GM23338 (cell line): Measurements from ENCODE around the gene SYT7. TPM values are rescaled to one million over a fixed set of nuclear protein-coding genes. Genes with fewer than 3 reads are reported as not detected.

Experiments used
- ATAC-seq: fragments of 200-7000 bp; cut with Tn5 transposase; 3 replicates; pipeline ENCODE4 v1.9.1; 2020
- DNase-seq: peaks from one replicate; pipeline ENCODE4 v3.0.0-alpha.2; 2015; ENCODE audit warnings: low spot score
- H2AFZ ChIP-seq: fragments of 200-600 bp; sonication (generic); 2 replicates; pipeline ENCODE4 v1.8.0; 2016; ENCODE audit warnings: antibody characterized with exemption, mild to moderate bottlenecking, moderate library complexity
- H3F3A ChIP-seq: fragments of 200-600 bp; sonication (generic); replicated peaks from 2 replicates; pipeline ENCODE4 v1.8.0; 2017; ENCODE audit warnings: antibody characterized with exemption, mixed run types, low read depth
- H3K27ac ChIP-seq: fragments of 200-600 bp; sonication (generic); 2 replicates; pipeline ENCODE4 v1.6.1; 2016; ENCODE audit warnings: low read depth
- H3K27me3 ChIP-seq: fragments of 200-600 bp; sonication (generic); 2 replicates; pipeline ENCODE4 v1.8.0; 2016; ENCODE audit warnings: mild to moderate bottlenecking, mixed run types, moderate library complexity; ENCODE audit not compliant: insufficient read depth
- H3K36me3 ChIP-seq: fragments of 200-600 bp; sonication (generic); 2 replicates; pipeline ENCODE4 v1.8.0; 2016; ENCODE audit warnings: mild to moderate bottlenecking; ENCODE audit not compliant: insufficient read depth
- H3K4me1 ChIP-seq: fragments of 200-600 bp; sonication (generic); 2 replicates; pipeline ENCODE4 v1.8.0; 2016; ENCODE audit warnings: mild to moderate bottlenecking, moderate library complexity; ENCODE audit not compliant: insufficient read depth
- H3K4me2 ChIP-seq: fragments of 200-600 bp; sonication (generic); 2 replicates; pipeline ENCODE4 v1.7.1; 2017; ENCODE audit warnings: mixed run types
- H3K4me3 ChIP-seq: fragments of 200-600 bp; sonication (generic); 2 replicates; pipeline ENCODE4 v1.6.1; 2016; ENCODE audit warnings: mixed run types
- H3K79me2 ChIP-seq: fragments of 200-600 bp; sonication (generic); replicated peaks from 2 replicates; pipeline ENCODE4 v1.8.0; 2017; ENCODE audit warnings: mild to moderate bottlenecking; ENCODE audit not compliant: insufficient read depth
- H3K9me2 ChIP-seq: fragments of 200-600 bp; sonication (generic); 2 replicates; pipeline ENCODE4 v1.8.0; 2017; ENCODE audit not compliant: insufficient read depth
- H4K20me1 ChIP-seq: fragments of 200-600 bp; sonication (generic); replicated peaks from 2 replicates; pipeline ENCODE4 v1.8.0; 2017; ENCODE audit warnings: mild to moderate bottlenecking; ENCODE audit not compliant: insufficient read depth
- H3K27ac Mint-ChIP-seq: 2 replicates; pipeline ENCODE4 v1.8.0; 2020; ENCODE audit warnings: inconsistent platforms, mild to moderate bottlenecking, moderate library complexity, mixed read lengths
- H3K27me3 Mint-ChIP-seq: 3 replicates; pipeline ENCODE4 v1.8.0; 2022; ENCODE audit warnings: low read depth, mild to moderate bottlenecking, moderate library complexity, mixed read lengths, inconsistent platforms; ENCODE audit not compliant: insufficient read depth, poor library complexity
- H3K36me3 Mint-ChIP-seq: 3 replicates; pipeline ENCODE4 v1.8.0; 2021; ENCODE audit warnings: low read depth, mild to moderate bottlenecking, inconsistent platforms, moderate library complexity, mixed read lengths
- H3K4me1 Mint-ChIP-seq: 3 replicates; pipeline ENCODE4 v1.8.0; 2020; ENCODE audit warnings: mild to moderate bottlenecking, inconsistent platforms, mixed read lengths
- H3K4me3 Mint-ChIP-seq: 3 replicates; pipeline ENCODE4 v1.8.0; 2021; ENCODE audit warnings: moderate library complexity, mild to moderate bottlenecking, inconsistent platforms, mixed read lengths
- H3K9me3 Mint-ChIP-seq: 3 replicates; pipeline ENCODE4 v1.8.0; 2020; ENCODE audit warnings: moderate library complexity, mild to moderate bottlenecking, inconsistent platforms, mixed read lengths
- EZH2phosphoT487 ChIP-seq: fragments of 200-600 bp; sonication (generic); IDR thresholded peaks from one replicate; pipeline ENCODE4 v1.8.1; 2018; ENCODE audit warnings: antibody characterized with exemption; ENCODE audit not compliant: unreplicated experiment
- NANOG ChIP-seq: IDR thresholded peaks from 2 replicates; pipeline ENCODE4 v1.6.1; 2016; ENCODE audit warnings: antibody characterized with exemption, borderline replicate concordance
- POLR2AphosphoS5 ChIP-seq: IDR thresholded peaks from 2 replicates; pipeline ENCODE4 v1.6.1; 2016; ENCODE audit warnings: antibody characterized with exemption, low read depth
- STAT1 ChIP-seq: IDR thresholded peaks from one replicate; pipeline ENCODE4 v1.6.1; 2016; ENCODE audit warnings: antibody characterized with exemption; ENCODE audit not compliant: unreplicated experiment
- ZNF114 ChIP-seq: fragments of 250-450 bp; sonication (Bioruptor Pico); IDR thresholded peaks from 2 replicates; pipeline ENCODE4 v1.5.0; 2020; ENCODE audit warnings: mild to moderate bottlenecking, moderate library complexity
- ZNF331 ChIP-seq: fragments of 250-450 bp; sonication (Bioruptor Pico); IDR thresholded peaks from 2 replicates; pipeline ENCODE4 v1.5.0; 2020; ENCODE audit warnings: low read depth, mild to moderate bottlenecking, moderate library complexity
- polyA plus RNA-seq: library from polyadenylated mRNA; unstranded; fragments of >200 nt; fragmentation: Nextera tagmentation; extraction: Ambion mirVana; gene quantifications from 2 replicates; pipeline ENCODE4 v1.2.1, GENCODE V29; 2016
- total RNA-seq: library from RNA; depleted of rRNA; stranded (reverse); fragments of >200 nt; shearing (Covaris generic); gene quantifications from 2 replicates; pipeline ENCODE4 v1.2.3, GENCODE V29; 2014
- TF ChIP-seq, protein P1 (sequence below): fragments of 250-450 bp; sonication (Bioruptor Pico); IDR thresholded peaks from 2 replicates; pipeline ENCODE4 v1.5.0; 2020; ENCODE audit warnings: mild to moderate bottlenecking, moderate library complexity
- TF ChIP-seq, protein P2 (sequence below): IDR thresholded peaks from one replicate; pipeline ENCODE4 v1.6.1; 2018; ENCODE audit warnings: antibody characterized with exemption; ENCODE audit not compliant: unreplicated experiment
- TF ChIP-seq, protein P3 (sequence below), 2 experiments: fragments of 200-600 bp in 1 of 2; sonication (generic) in 1 of 2; conservative IDR thresholded peaks; 2 replicates each; pipeline versions ENCODE4 v1.5.1 to v1.6.1; 2016 to 2017; ENCODE audit warnings: antibody characterized with exemption in 2 of 2, low read depth in 2 of 2, mild to moderate bottlenecking in 2 of 2, moderate library complexity in 1 of 2
- TF ChIP-seq, protein P4 (sequence below): IDR thresholded peaks from 2 replicates; pipeline ENCODE4 v1.6.1; 2016; ENCODE audit warnings: antibody characterized with exemption

Gene SYT7
- total and polyA plus RNA-seq, 2 experiments from 2014 or later = 1.6 to 10.3 TPM

DNA sequence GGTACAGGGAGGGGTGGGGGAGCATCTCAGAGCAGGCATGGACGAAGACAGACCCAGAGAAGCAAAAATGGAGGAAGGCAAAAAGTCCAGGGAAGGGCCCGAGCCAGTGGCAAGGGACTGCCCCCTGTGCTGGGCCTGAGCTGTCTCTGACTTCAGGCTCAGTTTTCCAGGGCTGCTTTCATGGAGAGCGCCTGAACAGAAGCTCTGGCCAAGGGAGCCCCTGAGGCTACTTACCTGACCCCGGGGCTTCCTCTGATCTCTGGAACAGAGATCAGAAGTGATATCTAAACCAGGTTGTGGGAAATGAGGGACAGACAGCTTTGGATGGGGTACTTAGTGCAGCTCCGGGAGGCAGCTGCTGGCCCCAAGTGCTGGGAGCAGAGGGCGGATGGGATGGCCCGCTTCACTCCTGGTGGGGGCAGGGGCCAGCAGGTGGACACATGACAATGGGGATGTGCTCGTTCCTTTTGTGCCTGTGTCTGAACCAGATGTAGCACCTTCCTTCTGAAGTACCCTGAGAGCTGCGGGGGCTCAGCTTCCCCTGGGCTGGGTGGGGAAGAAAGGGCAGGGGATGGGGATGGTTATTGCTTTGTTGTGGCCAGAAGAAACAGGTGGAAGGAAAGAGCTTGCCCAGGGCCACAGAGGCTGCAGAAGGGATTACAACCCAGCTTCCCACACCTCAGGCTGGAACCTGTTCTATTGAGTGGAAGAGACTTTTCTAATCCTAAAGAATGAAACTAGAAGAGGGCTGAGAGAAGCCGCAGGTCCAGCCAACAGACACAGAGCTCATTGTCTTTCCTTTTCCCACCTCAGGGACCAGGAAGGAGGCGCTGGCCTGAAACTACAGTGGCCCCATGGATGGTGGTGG, 66.6 kb downstream of the SYT7 start (continued):
- TF ChIP-seq STAT1 (no peak), ZNF114 (CRISPR knock-in tag) (no peak)

DNA sequence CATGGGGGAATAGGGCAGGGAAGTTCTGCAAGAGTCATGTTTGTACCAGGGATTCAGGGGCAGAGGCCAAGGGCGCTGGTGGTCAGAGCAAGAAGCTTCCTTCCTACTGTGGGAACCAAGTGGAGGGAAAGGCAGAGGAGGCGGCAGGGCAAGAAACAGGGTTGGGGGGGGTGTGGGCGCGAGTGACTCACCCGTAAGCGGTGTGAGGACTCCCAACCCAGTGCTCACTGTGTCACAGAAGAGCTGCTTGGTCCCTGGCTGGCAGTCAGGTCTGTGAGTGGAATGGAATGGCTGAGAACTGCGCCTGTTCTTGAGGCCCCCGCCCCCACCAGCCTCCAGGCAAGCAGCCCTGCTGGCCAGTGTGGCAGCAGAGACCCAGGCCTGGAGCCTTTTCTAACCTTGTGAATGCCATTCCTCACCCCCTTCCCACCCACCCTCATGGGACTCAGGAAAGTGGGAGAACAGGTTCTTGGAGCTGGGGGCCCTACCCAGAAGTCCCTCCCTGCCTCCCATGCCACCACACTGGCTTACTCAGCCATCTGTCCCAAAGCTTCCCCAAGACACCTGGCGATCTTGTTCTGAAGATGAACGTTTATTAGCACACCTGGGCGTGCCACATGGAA, 67.6 kb downstream of the SYT7 start:
- H3K4me2 ChIP-seq = no peak overlapping the region; the same call in 1 of the 2 replicates
- TF ChIP-seq, protein P1, sequence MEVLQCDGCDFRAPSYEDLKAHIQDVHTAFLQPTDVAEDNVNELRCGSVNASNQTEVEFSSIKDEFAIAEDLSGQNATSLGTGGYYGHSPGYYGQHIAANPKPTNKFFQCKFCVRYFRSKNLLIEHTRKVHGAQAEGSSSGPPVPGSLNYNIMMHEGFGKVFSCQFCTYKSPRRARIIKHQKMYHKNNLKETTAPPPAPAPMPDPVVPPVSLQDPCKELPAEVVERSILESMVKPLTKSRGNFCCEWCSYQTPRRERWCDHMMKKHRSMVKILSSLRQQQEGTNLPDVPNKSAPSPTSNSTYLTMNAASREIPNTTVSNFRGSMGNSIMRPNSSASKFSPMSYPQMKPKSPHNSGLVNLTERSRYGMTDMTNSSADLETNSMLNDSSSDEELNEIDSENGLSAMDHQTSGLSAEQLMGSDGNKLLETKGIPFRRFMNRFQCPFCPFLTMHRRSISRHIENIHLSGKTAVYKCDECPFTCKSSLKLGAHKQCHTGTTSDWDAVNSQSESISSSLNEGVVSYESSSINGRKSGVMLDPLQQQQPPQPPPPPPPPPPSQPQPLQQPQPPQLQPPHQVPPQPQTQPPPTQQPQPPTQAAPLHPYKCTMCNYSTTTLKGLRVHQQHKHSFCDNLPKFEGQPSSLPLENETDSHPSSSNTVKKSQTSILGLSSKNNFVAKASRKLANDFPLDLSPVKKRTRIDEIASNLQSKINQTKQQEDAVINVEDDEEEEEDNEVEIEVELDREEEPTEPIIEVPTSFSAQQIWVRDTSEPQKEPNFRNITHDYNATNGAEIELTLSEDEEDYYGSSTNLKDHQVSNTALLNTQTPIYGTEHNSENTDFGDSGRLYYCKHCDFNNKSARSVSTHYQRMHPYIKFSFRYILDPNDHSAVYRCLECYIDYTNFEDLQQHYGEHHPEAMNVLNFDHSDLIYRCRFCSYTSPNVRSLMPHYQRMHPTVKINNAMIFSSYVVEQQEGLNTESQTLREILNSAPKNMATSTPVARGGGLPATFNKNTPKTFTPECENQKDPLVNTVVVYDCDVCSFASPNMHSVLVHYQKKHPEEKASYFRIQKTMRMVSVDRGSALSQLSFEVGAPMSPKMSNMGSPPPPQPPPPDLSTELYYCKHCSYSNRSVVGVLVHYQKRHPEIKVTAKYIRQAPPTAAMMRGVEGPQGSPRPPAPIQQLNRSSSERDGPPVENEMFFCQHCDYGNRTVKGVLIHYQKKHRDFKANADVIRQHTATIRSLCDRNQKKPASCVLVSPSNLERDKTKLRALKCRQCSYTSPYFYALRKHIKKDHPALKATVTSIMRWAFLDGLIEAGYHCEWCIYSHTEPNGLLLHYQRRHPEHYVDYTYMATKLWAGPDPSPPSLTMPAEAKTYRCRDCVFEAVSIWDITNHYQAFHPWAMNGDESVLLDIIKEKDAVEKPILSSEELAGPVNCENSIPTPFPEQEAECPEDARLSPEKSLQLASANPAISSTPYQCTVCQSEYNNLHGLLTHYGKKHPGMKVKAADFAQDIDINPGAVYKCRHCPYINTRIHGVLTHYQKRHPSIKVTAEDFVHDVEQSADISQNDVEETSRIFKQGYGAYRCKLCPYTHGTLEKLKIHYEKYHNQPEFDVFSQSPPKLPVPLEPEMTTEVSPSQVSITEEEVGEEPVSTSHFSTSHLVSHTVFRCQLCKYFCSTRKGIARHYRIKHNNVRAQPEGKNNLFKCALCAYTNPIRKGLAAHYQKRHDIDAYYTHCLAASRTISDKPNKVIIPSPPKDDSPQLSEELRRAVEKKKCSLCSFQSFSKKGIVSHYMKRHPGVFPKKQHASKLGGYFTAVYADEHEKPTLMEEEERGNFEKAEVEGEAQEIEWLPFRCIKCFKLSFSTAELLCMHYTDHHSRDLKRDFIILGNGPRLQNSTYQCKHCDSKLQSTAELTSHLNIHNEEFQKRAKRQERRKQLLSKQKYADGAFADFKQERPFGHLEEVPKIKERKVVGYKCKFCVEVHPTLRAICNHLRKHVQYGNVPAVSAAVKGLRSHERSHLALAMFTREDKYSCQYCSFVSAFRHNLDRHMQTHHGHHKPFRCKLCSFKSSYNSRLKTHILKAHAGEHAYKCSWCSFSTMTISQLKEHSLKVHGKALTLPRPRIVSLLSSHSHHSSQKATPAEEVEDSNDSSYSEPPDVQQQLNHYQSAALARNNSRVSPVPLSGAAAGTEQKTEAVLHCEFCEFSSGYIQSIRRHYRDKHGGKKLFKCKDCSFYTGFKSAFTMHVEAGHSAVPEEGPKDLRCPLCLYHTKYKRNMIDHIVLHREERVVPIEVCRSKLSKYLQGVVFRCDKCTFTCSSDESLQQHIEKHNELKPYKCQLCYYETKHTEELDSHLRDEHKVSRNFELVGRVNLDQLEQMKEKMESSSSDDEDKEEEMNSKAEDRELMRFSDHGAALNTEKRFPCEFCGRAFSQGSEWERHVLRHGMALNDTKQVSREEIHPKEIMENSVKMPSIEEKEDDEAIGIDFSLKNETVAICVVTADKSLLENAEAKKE (CRISPR knock-in tag) = no peak
- no peak for TF ChIP-seq EZH2phosphoT487
- TF ChIP-seq STAT1 = no peak
- TF ChIP-seq ZNF114 (CRISPR knock-in tag) = no peak
- TF ChIP-seq ZNF331 (CRISPR knock-in tag) = no peak
- TF ChIP-seq POLR2AphosphoS5 = no peak
- no peak for TF ChIP-seq NANOG
- TF ChIP-seq, protein P2, sequence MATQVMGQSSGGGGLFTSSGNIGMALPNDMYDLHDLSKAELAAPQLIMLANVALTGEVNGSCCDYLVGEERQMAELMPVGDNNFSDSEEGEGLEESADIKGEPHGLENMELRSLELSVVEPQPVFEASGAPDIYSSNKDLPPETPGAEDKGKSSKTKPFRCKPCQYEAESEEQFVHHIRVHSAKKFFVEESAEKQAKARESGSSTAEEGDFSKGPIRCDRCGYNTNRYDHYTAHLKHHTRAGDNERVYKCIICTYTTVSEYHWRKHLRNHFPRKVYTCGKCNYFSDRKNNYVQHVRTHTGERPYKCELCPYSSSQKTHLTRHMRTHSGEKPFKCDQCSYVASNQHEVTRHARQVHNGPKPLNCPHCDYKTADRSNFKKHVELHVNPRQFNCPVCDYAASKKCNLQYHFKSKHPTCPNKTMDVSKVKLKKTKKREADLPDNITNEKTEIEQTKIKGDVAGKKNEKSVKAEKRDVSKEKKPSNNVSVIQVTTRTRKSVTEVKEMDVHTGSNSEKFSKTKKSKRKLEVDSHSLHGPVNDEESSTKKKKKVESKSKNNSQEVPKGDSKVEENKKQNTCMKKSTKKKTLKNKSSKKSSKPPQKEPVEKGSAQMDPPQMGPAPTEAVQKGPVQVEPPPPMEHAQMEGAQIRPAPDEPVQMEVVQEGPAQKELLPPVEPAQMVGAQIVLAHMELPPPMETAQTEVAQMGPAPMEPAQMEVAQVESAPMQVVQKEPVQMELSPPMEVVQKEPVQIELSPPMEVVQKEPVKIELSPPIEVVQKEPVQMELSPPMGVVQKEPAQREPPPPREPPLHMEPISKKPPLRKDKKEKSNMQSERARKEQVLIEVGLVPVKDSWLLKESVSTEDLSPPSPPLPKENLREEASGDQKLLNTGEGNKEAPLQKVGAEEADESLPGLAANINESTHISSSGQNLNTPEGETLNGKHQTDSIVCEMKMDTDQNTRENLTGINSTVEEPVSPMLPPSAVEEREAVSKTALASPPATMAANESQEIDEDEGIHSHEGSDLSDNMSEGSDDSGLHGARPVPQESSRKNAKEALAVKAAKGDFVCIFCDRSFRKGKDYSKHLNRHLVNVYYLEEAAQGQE = no peak
- TF ChIP-seq, protein P3, sequence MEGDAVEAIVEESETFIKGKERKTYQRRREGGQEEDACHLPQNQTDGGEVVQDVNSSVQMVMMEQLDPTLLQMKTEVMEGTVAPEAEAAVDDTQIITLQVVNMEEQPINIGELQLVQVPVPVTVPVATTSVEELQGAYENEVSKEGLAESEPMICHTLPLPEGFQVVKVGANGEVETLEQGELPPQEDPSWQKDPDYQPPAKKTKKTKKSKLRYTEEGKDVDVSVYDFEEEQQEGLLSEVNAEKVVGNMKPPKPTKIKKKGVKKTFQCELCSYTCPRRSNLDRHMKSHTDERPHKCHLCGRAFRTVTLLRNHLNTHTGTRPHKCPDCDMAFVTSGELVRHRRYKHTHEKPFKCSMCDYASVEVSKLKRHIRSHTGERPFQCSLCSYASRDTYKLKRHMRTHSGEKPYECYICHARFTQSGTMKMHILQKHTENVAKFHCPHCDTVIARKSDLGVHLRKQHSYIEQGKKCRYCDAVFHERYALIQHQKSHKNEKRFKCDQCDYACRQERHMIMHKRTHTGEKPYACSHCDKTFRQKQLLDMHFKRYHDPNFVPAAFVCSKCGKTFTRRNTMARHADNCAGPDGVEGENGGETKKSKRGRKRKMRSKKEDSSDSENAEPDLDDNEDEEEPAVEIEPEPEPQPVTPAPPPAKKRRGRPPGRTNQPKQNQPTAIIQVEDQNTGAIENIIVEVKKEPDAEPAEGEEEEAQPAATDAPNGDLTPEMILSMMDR (conservative IDR thresholded peaks at IDR 0.05; ENCODE audit: low read depth in 2 of 2) = no peak
- TF ChIP-seq, protein P4, sequence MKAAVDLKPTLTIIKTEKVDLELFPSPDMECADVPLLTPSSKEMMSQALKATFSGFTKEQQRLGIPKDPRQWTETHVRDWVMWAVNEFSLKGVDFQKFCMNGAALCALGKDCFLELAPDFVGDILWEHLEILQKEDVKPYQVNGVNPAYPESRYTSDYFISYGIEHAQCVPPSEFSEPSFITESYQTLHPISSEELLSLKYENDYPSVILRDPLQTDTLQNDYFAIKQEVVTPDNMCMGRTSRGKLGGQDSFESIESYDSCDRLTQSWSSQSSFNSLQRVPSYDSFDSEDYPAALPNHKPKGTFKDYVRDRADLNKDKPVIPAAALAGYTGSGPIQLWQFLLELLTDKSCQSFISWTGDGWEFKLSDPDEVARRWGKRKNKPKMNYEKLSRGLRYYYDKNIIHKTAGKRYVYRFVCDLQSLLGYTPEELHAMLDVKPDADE = no peak

More for the DNA sequence above, 67.6 kb downstream of the SYT7 start:
- H3K4me1 Mint-ChIP-seq = peaks cover 55% of the 10 kb centered on the region
- Histone ChIP-seq H3K4me1 (peaks cover 55% of the 10 kb centered on the region), H3K27me3 (peaks cover 30% of the 10 kb centered on the region), H3K27ac (no peak overlapping the region), H3K79me2 (no peaks in the 10 kb centered on the region), H3F3A (peaks cover 13% of the 10 kb centered on the region; the same call in 1 of the 2 replicates), H4K20me1 (no peaks in the 10 kb centered on the region), H3K4me3 (no peak overlapping the region), H2AFZ (no peak overlapping the region), H3K36me3 (no peaks in the 10 kb centered on the region), H3K9me2 (no peaks in the 10 kb centered on the region)
- no peak overlapping the region for H3K27ac Mint-ChIP-seq
- H3K36me3 Mint-ChIP-seq = no peaks in the 10 kb centered on the region
- ATAC-seq (no peak), DNase-seq (no peak)
- H3K4me3 Mint-ChIP-seq = no peak overlapping the region; the same call in 2 of the 3 replicates
- peaks cover 43% of the 10 kb centered on the region for H3K27me3 Mint-ChIP-seq
- no peaks in the 10 kb centered on the region for H3K9me3 Mint-ChIP-seq
